ENCODE data around the gene MKNK1.

The MKNK1 gene

GRCh38 chr1:46520063-46520911 lies 83.8 kb downstream of the MKNK1 start:
- DNase-seq: no peak

GRCh38 chr1:46519209-46519608 lies 84.9 kb downstream of the MKNK1 start:
- no peak for DNase-seq

GRCh38 chr1:46517932-46518498 lies 86.1 kb downstream of the MKNK1 start:
- DNase-seq: no peak

- DNase-seq: no peak
Measured at GRCh38 chr1:46517010-46517600, 87.0 kb downstream of the MKNK1 start.

GRCh38 chr1:46516200-46516950 lies 87.7 kb downstream of the MKNK1 start:
- DNase-seq: no peak

GRCh38 chr1:46515576-46515975 lies 88.5 kb downstream of the MKNK1 start:
- DNase-seq: no peak

- no peak for DNase-seq
Measured at GRCh38 chr1:46513536-46513935, 90.5 kb downstream of the MKNK1 start.

- DNase-seq: no peak
Measured at GRCh38 chr1:46512792-46513190, 91.3 kb downstream of the MKNK1 start.

- no peak for DNase-seq
Measured at GRCh38 chr1:46512135-46512791, 91.8 kb downstream of the MKNK1 start.

GRCh38 chr1:46510998-46511365 lies 93.1 kb downstream of the MKNK1 start:
- DNase-seq: no peak

- no peak for DNase-seq
Measured at GRCh38 chr1:46510341-46510997, 93.6 kb downstream of the MKNK1 start.

GRCh38 chr1:46508757-46509156 lies 95.3 kb downstream of the MKNK1 start:
- no peak for DNase-seq

Data from stimulated activated naive CD4-positive, alpha-beta T cell (primary cell).